Mucosa of descending colon (tissue), 3 donors: ENCODE results near the gene GPI. TPM values are rescaled to one million over a fixed set of nuclear protein-coding genes. Genes with fewer than 3 reads are reported as not detected.

Experiments
- ATAC-seq: fragments of 200-7000 bp; cut with Tn5 transposase; one replicate; pipeline ENCODE4 v1.9.1; 2020; ENCODE audit warnings: mild to moderate bottlenecking, moderate library complexity
- DNase-seq, 3 donors: peaks; one replicate each; pipeline ENCODE4 v3.0.0-alpha.2; 2020
- H3K36me3 ChIP-seq: fragments of 200-600 bp; one replicate; pipeline ENCODE4 v1.8.0; 2021; ENCODE audit warnings: low read depth, mild to moderate bottlenecking
- H3K4me1 ChIP-seq: fragments of 200-600 bp; one replicate; pipeline ENCODE4 v1.8.0; 2021; ENCODE audit warnings: low read depth, mild to moderate bottlenecking
- H3K4me3 ChIP-seq: fragments of 200-600 bp; one replicate; pipeline ENCODE4 v1.8.0; 2021; ENCODE audit warnings: mild to moderate bottlenecking
- H3K9me3 ChIP-seq: fragments of 200-600 bp; one replicate; pipeline ENCODE4 v1.8.0; 2021; ENCODE audit warnings: mild to moderate bottlenecking
- CTCF ChIP-seq: fragments of 200-600 bp; IDR thresholded peaks from one replicate; pipeline ENCODE4 v1.8.0; 2022; ENCODE audit warnings: antibody characterized with exemption, mild to moderate bottlenecking
- intact Hi-C, 2 donors: fragments of 100-400 bp; cut with DNase I in 1 of 2; cut with micrococcal nuclease in 1 of 2; formaldehyde crosslinking; loops; one replicate each; pipeline versions ENCODE4 v1.11.0 to v1.11.1; 2022; cut with DNase I, micrococcal nuclease
- total RNA-seq, 3 donors: library from RNA; stranded (reverse); fragmentation: NEBNext Ultra II Directional in 2 of 3; extraction: Animal tissue kit (Norgen Biotek cat#: 25700) in 2 of 3; gene quantifications; one replicate each; pipeline versions ENCODE4 v1.2.1 to v1.2.4, GENCODE V29; 2021 to 2023
- donor health status: DM: no; HTN: no; CAD: no; lungs with moderate emphysema.
- donor health status: DM: no; HTN: no; CAD: no.
- donor health status: DM: no; HTN: yes; CAD: no.

GPI gene
- total RNA-seq, 3 donors from 2014 or later = 247 to 344 (median 296) TPM

- peak overlapping the region; percentile 9 for H3K4me3 ChIP-seq
- H3K36me3 ChIP-seq = no peaks in the 10 kb centered on the region
- TF ChIP-seq CTCF = peak; percentile 28
- intact Hi-C loops = no loop called here
- H3K9me3 ChIP-seq = no peaks in the 10 kb centered on the region
- DNase-seq (peak; percentile 96 to 99 (median 99)), ATAC-seq (peak; percentile 96)
- H3K4me1 ChIP-seq = peaks cover 3% of the 10 kb centered on the region
Measured at GRCh38 chr19:34359140-34359953, 5.6 kb upstream of the GPI start.

GRCh38 chr19:34359954-34360315 is 5.1 kb upstream of the GPI start:
- ATAC-seq = no peak
- intact Hi-C loops = no loop called here

DNA sequence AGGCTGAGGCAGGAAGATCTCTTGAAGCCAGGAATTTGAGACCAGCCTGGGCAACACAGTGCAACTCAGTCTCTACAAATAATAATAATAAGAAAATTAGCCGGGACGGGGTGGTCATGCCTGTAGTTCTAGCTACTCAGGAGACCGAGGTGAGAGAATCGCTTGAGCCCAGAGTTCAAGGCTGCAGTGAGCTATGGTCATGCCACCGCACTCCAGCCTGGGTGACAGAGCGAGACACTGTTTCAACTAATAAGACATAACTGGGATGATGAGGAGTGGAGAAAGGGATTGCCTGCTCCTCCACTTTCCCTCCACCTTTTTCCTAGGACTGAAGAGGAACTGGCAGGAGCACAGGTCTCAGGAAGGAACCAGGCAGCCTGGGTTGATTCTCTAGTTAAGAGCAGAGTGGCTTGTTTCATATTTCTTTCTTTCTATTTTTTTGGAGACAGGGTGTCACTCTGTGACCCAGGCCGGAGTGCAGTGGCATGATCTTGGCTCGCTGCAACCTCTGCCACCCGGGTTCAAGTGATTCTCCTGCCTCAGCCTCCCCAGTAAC is 4.6 kb upstream of the GPI start:
- Histone ChIP-seq H3K9me3 (no peaks in the 10 kb centered on the region), H3K36me3 (no peaks in the 10 kb centered on the region), H3K4me1 (peaks cover 3% of the 10 kb centered on the region), H3K4me3 (no peak overlapping the region)
- TF ChIP-seq CTCF = no peak
- no peak for DNase-seq
- intact Hi-C loops = no loop called here
- ATAC-seq = no peak

More at GRCh38 chr19:34359954-34360315, 5.1 kb upstream of the GPI start:
- no peak for TF ChIP-seq CTCF
- peaks cover 3% of the 10 kb centered on the region for H3K4me1 ChIP-seq
- peak in 1 of 3 donors; percentile 38 for DNase-seq
- no peak overlapping the region for H3K4me3 ChIP-seq
- H3K36me3 ChIP-seq = no peaks in the 10 kb centered on the region
- no peaks in the 10 kb centered on the region for H3K9me3 ChIP-seq

DNA sequence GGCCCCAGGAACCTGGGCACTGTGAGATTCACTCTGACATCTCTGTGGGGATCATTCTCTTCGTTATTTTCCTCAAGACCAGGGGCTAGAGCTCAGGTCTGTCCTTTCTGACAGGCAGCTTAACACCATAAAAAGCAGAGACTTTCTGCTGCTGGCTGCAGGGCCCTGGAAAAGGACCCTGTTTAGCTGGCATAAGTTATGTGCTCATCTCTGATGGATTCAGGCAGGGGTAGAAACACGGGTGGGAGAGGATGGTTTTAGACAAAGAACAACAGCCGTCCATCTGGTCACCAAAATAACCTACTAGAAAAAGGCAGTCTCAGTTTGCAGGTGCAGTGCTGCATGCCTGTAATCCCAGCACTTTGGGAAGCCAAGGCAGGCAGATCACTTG is 2.3 kb upstream of the GPI start:
- Histone ChIP-seq H3K9me3 (no peaks in the 10 kb centered on the region), H3K36me3 (no peaks in the 10 kb centered on the region), H3K4me1 (peaks cover 11% of the 10 kb centered on the region), H3K4me3 (no peak overlapping the region)
- no peak for ATAC-seq
- no peak for TF ChIP-seq CTCF
- intact Hi-C loops = no loop called here
- no peak for DNase-seq

GRCh38 chr19:34363094-34363493 is 1.9 kb upstream of the GPI start:
- intact Hi-C loops = no loop called here
- Histone ChIP-seq H3K4me3 (no peak overlapping the region), H3K9me3 (no peaks in the 10 kb centered on the region), H3K4me1 (peaks cover 11% of the 10 kb centered on the region), H3K36me3 (no peaks in the 10 kb centered on the region)
- no peak for TF ChIP-seq CTCF
- ATAC-seq (no peak), DNase-seq (no peak)
